ENCODE measurements around the gene ATRNL1. TPM values are rescaled to one million over a fixed set of nuclear protein-coding genes. Genes with fewer than 3 reads are reported as not detected.

The ATRNL1 gene
- total RNA-seq, 1 experiment from 2014 or later = not detected

DNA sequence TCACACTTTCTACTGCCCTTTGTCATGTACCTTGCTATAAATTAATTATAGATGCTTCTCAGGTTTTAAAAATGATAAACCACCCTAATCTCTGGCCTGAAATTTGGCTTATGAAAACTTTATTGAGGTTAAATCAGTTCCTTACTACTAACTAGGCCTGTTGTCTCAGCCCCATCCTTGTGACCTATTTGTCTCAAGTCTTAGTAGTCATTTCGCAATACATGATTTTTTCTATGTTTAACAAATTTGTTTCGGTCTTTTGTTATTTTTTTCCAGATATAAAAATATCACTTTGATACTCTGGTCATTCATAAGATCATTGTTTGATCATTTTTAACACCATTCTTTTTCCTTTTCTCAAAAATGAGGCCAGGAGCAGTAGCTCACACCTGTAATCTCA lies 768.3 kb downstream of the ATRNL1 start:
- TF ChIP-seq, protein P1, sequence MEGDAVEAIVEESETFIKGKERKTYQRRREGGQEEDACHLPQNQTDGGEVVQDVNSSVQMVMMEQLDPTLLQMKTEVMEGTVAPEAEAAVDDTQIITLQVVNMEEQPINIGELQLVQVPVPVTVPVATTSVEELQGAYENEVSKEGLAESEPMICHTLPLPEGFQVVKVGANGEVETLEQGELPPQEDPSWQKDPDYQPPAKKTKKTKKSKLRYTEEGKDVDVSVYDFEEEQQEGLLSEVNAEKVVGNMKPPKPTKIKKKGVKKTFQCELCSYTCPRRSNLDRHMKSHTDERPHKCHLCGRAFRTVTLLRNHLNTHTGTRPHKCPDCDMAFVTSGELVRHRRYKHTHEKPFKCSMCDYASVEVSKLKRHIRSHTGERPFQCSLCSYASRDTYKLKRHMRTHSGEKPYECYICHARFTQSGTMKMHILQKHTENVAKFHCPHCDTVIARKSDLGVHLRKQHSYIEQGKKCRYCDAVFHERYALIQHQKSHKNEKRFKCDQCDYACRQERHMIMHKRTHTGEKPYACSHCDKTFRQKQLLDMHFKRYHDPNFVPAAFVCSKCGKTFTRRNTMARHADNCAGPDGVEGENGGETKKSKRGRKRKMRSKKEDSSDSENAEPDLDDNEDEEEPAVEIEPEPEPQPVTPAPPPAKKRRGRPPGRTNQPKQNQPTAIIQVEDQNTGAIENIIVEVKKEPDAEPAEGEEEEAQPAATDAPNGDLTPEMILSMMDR (IDR thresholded peaks at IDR 0.05; ENCODE audit: unreplicated experiment) = no peak
- H3K4me3 Mint-ChIP-seq (ENCODE audit: unreplicated experiment) = no peak overlapping the region
- no peaks in the 10 kb centered on the region for H3K27me3 Mint-ChIP-seq (ENCODE audit: insufficient read depth, unreplicated experiment)
- CTCF ChIA-PET = interaction anchor here (0.6 kb wide), 1 partner anchor 49 kb away, joined by 3 read pairs; no protein-coding TSS in a partner anchor
- POLR2A ChIA-PET = no interaction called here
- DNase-seq (ENCODE audit: unreplicated experiment) = peak; percentile 13
- no peaks in the 10 kb centered on the region for H3K9me3 Mint-ChIP-seq (ENCODE audit: unreplicated experiment)
- no TSS peak for BruUV-seq (replicated peaks)
- peaks cover 9% of the 10 kb centered on the region for H3K4me1 Mint-ChIP-seq (ENCODE audit: insufficient read depth, unreplicated experiment)
- intact Hi-C loops (cut with micrococcal nuclease) = no loop called here
- no peaks in the 10 kb centered on the region for H3K36me3 Mint-ChIP-seq (ENCODE audit: insufficient read depth, unreplicated experiment)
- no peak overlapping the region for H3K27ac Mint-ChIP-seq (ENCODE audit: low read depth, unreplicated experiment)

DNA sequence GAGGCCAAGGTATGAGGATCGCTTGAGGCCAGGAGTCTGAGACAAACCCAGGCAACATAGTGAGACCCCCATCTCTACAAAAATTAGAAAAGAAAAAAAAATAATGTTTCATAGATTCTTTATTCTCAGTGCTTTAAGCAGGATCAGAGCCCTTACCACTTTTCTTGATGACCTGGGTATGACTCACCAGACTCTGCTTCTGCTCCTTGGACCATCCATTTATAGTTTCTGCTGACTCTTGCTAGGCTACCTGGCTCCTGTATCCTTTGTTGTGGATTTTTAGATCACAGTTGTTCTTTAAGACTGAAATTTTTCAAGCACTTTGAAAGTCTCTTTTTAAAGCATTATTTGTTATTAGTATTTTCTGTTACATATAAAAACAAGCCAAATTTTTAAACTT lies 768.7 kb downstream of the ATRNL1 start:
- intact Hi-C loops (cut with micrococcal nuclease) = no loop called here
- Mint-ChIP-seq H3K4me1 (ENCODE audit: insufficient read depth, unreplicated experiment) (peaks cover 9% of the 10 kb centered on the region), H3K27me3 (ENCODE audit: insufficient read depth, unreplicated experiment) (no peaks in the 10 kb centered on the region), H3K9me3 (ENCODE audit: unreplicated experiment) (no peaks in the 10 kb centered on the region), H3K27ac (ENCODE audit: low read depth, unreplicated experiment) (no peak overlapping the region), H3K36me3 (ENCODE audit: insufficient read depth, unreplicated experiment) (no peaks in the 10 kb centered on the region), H3K4me3 (ENCODE audit: unreplicated experiment) (no peak overlapping the region)
- ChIA-PET CTCF (interaction anchor here (0.6 kb wide), 1 partner anchor 50 kb away, joined by 3 read pairs; no protein-coding TSS in a partner anchor), POLR2A (no interaction called here)
- BruUV-seq (replicated peaks) = no TSS peak
- DNase-seq (ENCODE audit: unreplicated experiment) = peak; percentile 67
- TF ChIP-seq, protein P1 (IDR thresholded peaks at IDR 0.05; ENCODE audit: unreplicated experiment) = no peak

DNA sequence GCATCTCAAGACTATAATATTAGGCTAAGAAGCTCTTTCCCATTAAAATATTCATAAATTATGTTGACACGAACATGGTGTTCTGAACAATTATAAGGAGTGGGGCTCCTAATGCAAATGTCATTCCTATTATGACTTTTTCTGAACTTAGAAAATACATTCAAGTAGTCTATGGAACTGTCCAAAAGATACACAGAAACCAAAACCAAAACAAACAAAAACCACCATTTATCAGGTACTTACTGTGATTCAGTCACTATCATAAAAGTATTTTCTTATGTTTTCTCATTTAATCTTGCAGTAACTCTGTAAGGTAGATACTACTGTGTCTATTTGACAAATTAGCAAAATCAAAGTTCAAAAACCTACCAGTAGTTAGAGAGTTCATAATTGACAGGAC lies 773.0 kb downstream of the ATRNL1 start:
- no TSS peak for BruUV-seq (replicated peaks)
- DNase-seq (ENCODE audit: unreplicated experiment) = no peak
- TF ChIP-seq, protein P1 (IDR thresholded peaks at IDR 0.05; ENCODE audit: unreplicated experiment) = no peak

DNA sequence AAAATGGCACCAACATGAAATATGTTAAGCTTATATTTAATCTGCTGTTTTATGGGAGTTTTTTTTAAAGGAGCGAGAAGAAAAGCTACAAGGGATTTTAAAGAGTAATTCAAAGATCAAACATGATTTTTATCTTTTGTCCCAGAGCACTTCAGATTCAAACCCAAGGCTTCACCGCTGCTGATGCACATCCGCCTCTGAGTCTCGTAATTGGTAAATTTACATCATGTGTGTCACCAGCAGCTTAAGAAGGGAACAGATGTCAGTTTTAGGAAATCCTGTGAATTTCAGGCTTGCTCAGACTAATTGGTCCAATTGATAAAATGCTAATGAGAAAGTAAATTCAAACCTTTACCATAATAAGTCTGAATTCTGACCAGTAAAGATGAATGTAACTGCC lies 773.5 kb downstream of the ATRNL1 start:
- Mint-ChIP-seq H3K9me3 (ENCODE audit: unreplicated experiment) (no peaks in the 10 kb centered on the region), H3K36me3 (ENCODE audit: insufficient read depth, unreplicated experiment) (no peaks in the 10 kb centered on the region), H3K27me3 (ENCODE audit: insufficient read depth, unreplicated experiment) (no peaks in the 10 kb centered on the region), H3K4me1 (ENCODE audit: insufficient read depth, unreplicated experiment) (no peaks in the 10 kb centered on the region), H3K27ac (ENCODE audit: low read depth, unreplicated experiment) (no peak overlapping the region), H3K4me3 (ENCODE audit: unreplicated experiment) (no peak overlapping the region)
- BruUV-seq (replicated peaks) = no TSS peak
- intact Hi-C loops (cut with micrococcal nuclease) = no loop called here
- DNase-seq (ENCODE audit: unreplicated experiment) = no peak
- TF ChIP-seq, protein P1 (IDR thresholded peaks at IDR 0.05; ENCODE audit: unreplicated experiment) = no peak
- CTCF ChIA-PET = interaction anchor here (0.6 kb wide), 1 partner anchor 21 kb away, joined by 3 read pairs; no protein-coding TSS in a partner anchor
- POLR2A ChIA-PET = interaction anchor here (0.5 kb wide), 1 partner anchor 274 kb away, joined by 4 read pairs; no protein-coding TSS in a partner anchor

More for the DNA sequence above, 773.0 kb downstream of the ATRNL1 start:
- Mint-ChIP-seq H3K36me3 (ENCODE audit: insufficient read depth, unreplicated experiment) (no peaks in the 10 kb centered on the region), H3K4me3 (ENCODE audit: unreplicated experiment) (no peak overlapping the region), H3K9me3 (ENCODE audit: unreplicated experiment) (no peaks in the 10 kb centered on the region), H3K27ac (ENCODE audit: low read depth, unreplicated experiment) (no peak overlapping the region), H3K4me1 (ENCODE audit: insufficient read depth, unreplicated experiment) (no peaks in the 10 kb centered on the region), H3K27me3 (ENCODE audit: insufficient read depth, unreplicated experiment) (no peaks in the 10 kb centered on the region)
- intact Hi-C loops (cut with micrococcal nuclease) = no loop called here
- CTCF ChIA-PET = interaction anchor here (0.7 to 1.7 kb wide), 3 partner anchors 10 to 1608 kb away, joined by 4 to 5 read pairs (median 4); no protein-coding TSS in a partner anchor
- POLR2A ChIA-PET = interaction anchor here (0.5 kb wide), 1 partner anchor 275 kb away, joined by 4 read pairs; no protein-coding TSS in a partner anchor
